ENCODE measurements around the gene NIPAL3. TPM values are rescaled to one million over a fixed set of nuclear protein-coding genes. Genes with fewer than 3 reads are reported as not detected.

NIPAL3 gene
- polyA plus RNA-seq, 1 donor (not counting 4 experiments of a cell fraction or from before 2014, with no cell fraction given), result 30.5 TPM

GRCh38 chr1:24369199-24369598, 46.4 kb upstream of the NIPAL3 start:
- Histone ChIP-seq H2AFZ (ENCODE audit: control insufficient read depth, low read length) (no peak overlapping the region), H3K79me2 (ENCODE audit: control insufficient read depth, insufficient read depth, low read length) (no peaks in the 10 kb centered on the region), H3K9me3 (ENCODE audit: control insufficient read depth, low read depth, low read length) (no peaks in the 10 kb centered on the region), H4K20me1 (ENCODE audit: control insufficient read depth, extremely low read depth, insufficient read depth, low read length) (no peaks in the 10 kb centered on the region), H3K4me2 (ENCODE audit: control insufficient read depth, extremely low read depth, insufficient read depth, low read depth, low read length) (no peak overlapping the region), H3K9ac (ENCODE audit: control insufficient read depth, extremely low read depth, insufficient read depth, low read length) (no peak overlapping the region), H3K27me3 (ENCODE audit: control insufficient read depth, extremely low read depth, insufficient read depth, low read length) (no peaks in the 10 kb centered on the region), H3K9me1 (ENCODE audit: control insufficient read depth, extremely low read depth, insufficient read depth, low read length) (no peaks in the 10 kb centered on the region), H3K4me1 (ENCODE audit: control insufficient read depth, extremely low read depth, insufficient read depth, low read length) (peaks cover 28% of the 10 kb centered on the region), H3K27ac (ENCODE audit: control insufficient read depth, insufficient read depth, low read length) (no peak overlapping the region), H3K4me3 (ENCODE audit: control insufficient read depth in 2 of 3, extremely low read depth in 1 of 3, insufficient read depth in 2 of 3, low read depth in 1 of 3, low read length in 3 of 3) (no peak overlapping the region), H3K36me3 (ENCODE audit: control insufficient read depth in 2 of 2, extremely low read depth in 1 of 2, insufficient read depth in 2 of 2, low read length in 2 of 2) (peaks cover 9 to 10% of the 10 kb centered on the region in 2 experiments)
- dilution Hi-C loops (cut with MboI; ENCODE audit: extremely low pct_ligation_motif_present, low sequenced_read_pairs), result no loop called here
- TF ChIP-seq CTCF (optimal IDR thresholded peaks at IDR 0.05 in 1 of 3, IDR thresholded peaks at IDR 0.05 in 1 of 3, conservative IDR thresholded peaks at IDR 0.05 in 1 of 3; ENCODE audit: extremely low read depth in 1 of 3, insufficient read depth in 2 of 3, low read length in 3 of 3), result no peak
- TF ChIP-seq EZH2 (IDR thresholded peaks at IDR 0.05; ENCODE audit: low read length), result no peak
- FAIRE-seq (no peak), DNase-seq (ENCODE audit: low read depth, low spot score) (no peak)

GRCh38 chr1:24369801-24370200, 45.8 kb upstream of the NIPAL3 start:
- no peaks in the 10 kb centered on the region for H3K9me1 ChIP-seq (ENCODE audit: control insufficient read depth, extremely low read depth, insufficient read depth, low read length)
- H3K4me3 ChIP-seq (ENCODE audit: control insufficient read depth in 2 of 3, extremely low read depth in 1 of 3, insufficient read depth in 2 of 3, low read depth in 1 of 3, low read length in 3 of 3), result no peak overlapping the region
- TF ChIP-seq EZH2 (IDR thresholded peaks at IDR 0.05; ENCODE audit: low read length) (no peak), CTCF (optimal IDR thresholded peaks at IDR 0.05 in 1 of 3, IDR thresholded peaks at IDR 0.05 in 1 of 3, conservative IDR thresholded peaks at IDR 0.05 in 1 of 3; ENCODE audit: extremely low read depth in 1 of 3, insufficient read depth in 2 of 3, low read length in 3 of 3) (no peak)
- DNase-seq (ENCODE audit: low read depth, low spot score) (no peak), FAIRE-seq (no peak)
- H3K4me2 ChIP-seq (ENCODE audit: control insufficient read depth, extremely low read depth, insufficient read depth, low read depth, low read length), result no peak overlapping the region
- dilution Hi-C loops (cut with MboI; ENCODE audit: extremely low pct_ligation_motif_present, low sequenced_read_pairs), result no loop called here
- H3K9me3 ChIP-seq (ENCODE audit: control insufficient read depth, low read depth, low read length), result no peaks in the 10 kb centered on the region
- no peaks in the 10 kb centered on the region for H4K20me1 ChIP-seq (ENCODE audit: control insufficient read depth, extremely low read depth, insufficient read depth, low read length)
- peaks cover 22% of the 10 kb centered on the region for H3K4me1 ChIP-seq (ENCODE audit: control insufficient read depth, extremely low read depth, insufficient read depth, low read length)
- peaks cover 9 to 10% of the 10 kb centered on the region in 2 experiments for H3K36me3 ChIP-seq (ENCODE audit: control insufficient read depth in 2 of 2, extremely low read depth in 1 of 2, insufficient read depth in 2 of 2, low read length in 2 of 2)
- H3K27me3 ChIP-seq (ENCODE audit: control insufficient read depth, extremely low read depth, insufficient read depth, low read length), result no peaks in the 10 kb centered on the region
- no peak overlapping the region for H3K27ac ChIP-seq (ENCODE audit: control insufficient read depth, insufficient read depth, low read length)
- H3K79me2 ChIP-seq (ENCODE audit: control insufficient read depth, insufficient read depth, low read length), result no peaks in the 10 kb centered on the region
- H2AFZ ChIP-seq (ENCODE audit: control insufficient read depth, low read length), result no peak overlapping the region
- H3K9ac ChIP-seq (ENCODE audit: control insufficient read depth, extremely low read depth, insufficient read depth, low read length), result no peak overlapping the region

Data from keratinocyte (primary cell).